ENCODE measurements around the gene CACNG4. TPM values are rescaled to one million over a fixed set of nuclear protein-coding genes. Genes with fewer than 3 reads are reported as not detected.

The CACNG4 gene
- total RNA-seq, 1 experiment from 2014 or later: 6.3 TPM

- H3K4ac ChIP-seq (ENCODE audit: low read depth, low read length): no peak overlapping the region
- H2BK12ac ChIP-seq (ENCODE audit: insufficient read length, low read depth, low read length): no peak overlapping the region
- H3K27ac Mint-ChIP-seq: no peak overlapping the region
- H3K14ac ChIP-seq (ENCODE audit: insufficient read depth, low read length): no peak overlapping the region
- no CpG with 5 or more reads among the region's 4 CpGs for WGBS (ENCODE audit: extremely low coverage, insufficient read length, low lambda C conversion rate)
- no peak overlapping the region for H3K23ac ChIP-seq (ENCODE audit: insufficient read length, low read depth, low read length)
- H2BK120ac ChIP-seq (ENCODE audit: low read depth, low read length, poor library complexity, severe bottlenecking): no peak overlapping the region
- no peak overlapping the region for H2BK5ac ChIP-seq (ENCODE audit: insufficient read length, low read length)
- H3K23me2 ChIP-seq (ENCODE audit: insufficient read length, low read depth, low read length, poor library complexity, severe bottlenecking): no peaks in the 10 kb centered on the region
- no peaks in the 10 kb centered on the region for H3K79me1 ChIP-seq (ENCODE audit: insufficient read depth, low read depth, low read length, poor library complexity, severe bottlenecking)
- no peak overlapping the region for H3K56ac ChIP-seq (ENCODE audit: insufficient read length, low read depth, low read length)
- H4K8ac ChIP-seq (replicated peaks; ENCODE audit: insufficient read length, low read depth, low read length): no peak overlapping the region
- no peaks in the 10 kb centered on the region for H3K9me3 Mint-ChIP-seq
- H4K91ac ChIP-seq (ENCODE audit: insufficient read length, low read depth, low read length): no peak overlapping the region
- no peak overlapping the region for H3K9ac ChIP-seq (ENCODE audit: extremely low read depth, insufficient read length, low read length)
- H3K4me1 Mint-ChIP-seq: peaks cover 0 to 8% of the 10 kb centered on the region in 2 experiments; a peak in 2 of 4 replicates
- peaks cover 9% of the 10 kb centered on the region for H3K27me3 Mint-ChIP-seq (ENCODE audit: low read depth)
- no peaks in the 10 kb centered on the region; the same call in 1 of the 2 replicates for H3K4me1 ChIP-seq (ENCODE audit: insufficient read depth, low read length)
- H2BK15ac ChIP-seq (ENCODE audit: low read depth, low read length): no peak overlapping the region
- H3K27ac ChIP-seq (ENCODE audit: insufficient read length, low read depth, low read length): no peak overlapping the region
- H3K4me2 ChIP-seq (ENCODE audit: insufficient read depth, insufficient read length, low read length): no peak overlapping the region
- no peaks in the 10 kb centered on the region for H4K20me1 ChIP-seq (ENCODE audit: control insufficient read depth, insufficient read depth, insufficient read length)
- no peak for TF ChIP-seq CTCF (conservative IDR thresholded peaks at IDR 0.05)
- H3K9me3 ChIP-seq (ENCODE audit: control insufficient read depth, low read depth, low read length): no peaks in the 10 kb centered on the region
- DNase-seq: no peak
- H2AK5ac ChIP-seq (ENCODE audit: insufficient read length, low read length): no peak overlapping the region
- no peaks in the 10 kb centered on the region for H3K27me3 ChIP-seq (ENCODE audit: insufficient read depth, low read length)
- H3T11ph ChIP-seq (ENCODE audit: low read length): no peak overlapping the region
- H4K5ac ChIP-seq (ENCODE audit: insufficient read length, low read depth, low read length): no peak overlapping the region
- no peaks in the 10 kb centered on the region; a peak in 1 of 7 replicates for H3K36me3 Mint-ChIP-seq (ENCODE audit: insufficient read depth in 1 of 3, low read depth in 3 of 3)
- no peak overlapping the region for H3K18ac ChIP-seq (ENCODE audit: insufficient read length, low read depth, low read length)
- no peak overlapping the region for H2BK20ac ChIP-seq (ENCODE audit: low read depth, low read length, poor library complexity, severe bottlenecking)
- no peak overlapping the region for H2AFZ ChIP-seq (ENCODE audit: low read length)
- H3K79me2 ChIP-seq (ENCODE audit: insufficient read depth, low read length): no peaks in the 10 kb centered on the region
- no peak overlapping the region for H3K4me3 Mint-ChIP-seq
Observed at GRCh38 chr17:66986659-66987058, 22.2 kb downstream of the CACNG4 start.

Data from H9 (cell line).